Stimulated activated CD4-positive, alpha-beta T cell treated with anti-CD3 and anti-CD28 coated beads, Interleukin-1b, Interleukin-23, amount 100 ng/mL, for 48 hours (primary cell): ENCODE results near the gene DPP6.

Source experiments
- DNase-seq: peaks from one replicate; pipeline ENCODE4 v3.0.0-alpha.2; 2020

The DPP6 gene

DNA sequence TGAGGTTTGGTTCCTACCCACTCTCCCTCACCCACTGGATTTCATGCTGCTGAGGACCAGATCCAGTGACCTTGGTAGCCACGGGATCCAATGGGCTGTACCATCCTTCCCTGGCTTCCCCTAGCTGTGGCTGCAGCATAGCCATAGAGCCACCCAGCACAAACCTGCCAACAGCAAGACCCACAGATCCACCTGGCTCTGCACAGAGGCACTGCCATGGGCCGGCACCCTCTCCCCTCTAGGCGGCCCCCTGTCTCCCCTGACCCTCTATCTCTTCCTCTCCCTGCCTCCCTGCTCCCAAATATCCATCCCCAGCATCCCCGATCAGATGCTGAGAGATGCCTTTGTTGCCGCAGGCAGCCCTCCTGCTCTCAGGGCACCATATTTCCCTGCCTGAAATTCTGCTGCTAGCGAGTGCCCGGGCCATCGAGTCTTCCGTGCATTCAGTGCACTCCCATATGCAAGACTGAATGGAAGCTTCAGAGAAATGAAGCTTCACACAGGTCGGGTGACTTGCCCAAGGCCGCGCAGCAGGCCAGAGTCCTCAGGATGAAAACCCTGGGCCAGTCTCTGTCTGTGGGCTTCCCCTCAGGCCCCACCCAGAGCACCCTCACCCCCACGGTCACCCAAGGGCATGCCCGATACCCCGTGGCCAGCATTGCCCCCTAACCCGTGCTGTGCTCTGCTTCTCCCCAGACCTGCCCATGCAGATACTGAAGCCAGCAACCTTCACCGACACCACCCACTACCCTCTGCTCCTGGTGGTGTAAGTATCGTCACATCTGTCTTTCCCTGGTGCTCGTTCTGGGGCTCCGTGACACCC, 819.9 kb downstream of the DPP6 start:
- DNase-seq, result no peak

DNA sequence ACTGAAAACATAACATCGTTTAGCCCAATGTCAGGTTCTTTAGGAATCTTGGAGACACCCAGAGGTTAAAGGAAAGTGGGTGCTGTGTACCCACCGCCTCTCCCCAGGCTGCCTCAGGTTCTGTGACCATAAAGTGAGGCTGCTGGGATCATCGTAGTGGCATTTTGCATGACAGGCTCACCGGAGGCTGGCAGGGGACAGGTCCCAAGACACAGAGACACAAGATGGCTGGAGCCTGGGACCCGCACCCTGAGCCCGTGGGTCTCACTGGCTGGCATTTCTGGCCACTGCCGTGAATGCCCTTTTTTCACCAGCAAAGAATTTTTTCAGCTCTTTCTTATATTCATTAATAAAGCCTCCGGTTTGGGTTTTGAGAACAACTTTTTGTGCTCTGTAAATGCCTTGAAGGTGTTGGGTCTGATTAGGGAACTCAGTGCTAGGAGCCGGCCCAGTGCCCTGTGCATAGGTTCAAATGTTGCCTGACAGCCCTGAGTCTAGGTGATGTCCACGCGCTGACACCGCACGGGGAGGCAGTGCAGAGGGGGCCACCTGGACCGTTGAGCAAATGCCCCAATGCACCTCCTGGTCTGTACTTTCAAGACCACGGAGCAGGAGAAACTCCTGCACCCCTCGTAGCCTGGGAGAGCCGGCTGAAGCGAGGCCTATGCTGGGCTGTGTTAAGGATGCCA, 820.8 kb downstream of the DPP6 start:
- DNase-seq, result no peak

- no peak for DNase-seq
Measured at GRCh38 chr7:154873500-154874121, 821.4 kb downstream of the DPP6 start.

DNA sequence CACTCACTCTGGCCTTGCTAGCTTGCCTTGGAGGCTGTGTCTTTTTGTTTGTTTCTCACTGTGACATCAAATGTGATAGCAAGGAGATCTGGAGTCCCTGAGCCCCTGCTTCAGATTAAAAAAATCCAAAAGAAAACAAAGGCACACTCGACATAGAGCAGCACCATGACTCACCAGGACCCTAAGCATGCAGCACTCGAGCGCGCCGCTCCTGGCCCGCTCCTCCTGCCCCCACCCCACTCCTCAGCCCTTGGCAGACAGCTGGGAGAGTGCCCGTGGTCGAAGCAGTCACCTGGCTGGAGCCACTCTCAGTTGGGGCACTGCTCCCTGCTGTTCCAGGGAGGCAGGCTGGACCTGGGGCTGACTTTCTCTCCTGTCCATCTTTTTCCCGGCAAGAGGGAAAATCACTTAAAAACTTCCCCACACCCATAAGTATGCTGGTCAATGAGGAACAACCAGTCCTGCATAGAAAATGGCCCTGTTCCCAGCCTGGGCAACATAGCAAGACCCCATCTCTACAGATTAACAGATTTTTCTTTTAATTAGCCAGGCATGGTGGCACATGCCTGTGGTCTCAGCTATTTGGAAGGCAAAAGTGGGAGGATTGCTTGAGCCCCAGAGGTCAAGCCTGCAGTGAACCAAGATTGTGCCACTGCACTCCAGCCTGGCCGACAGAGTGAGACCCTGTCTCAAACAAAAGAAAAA, 822.4 kb downstream of the DPP6 start:
- DNase-seq, result no peak

DNA sequence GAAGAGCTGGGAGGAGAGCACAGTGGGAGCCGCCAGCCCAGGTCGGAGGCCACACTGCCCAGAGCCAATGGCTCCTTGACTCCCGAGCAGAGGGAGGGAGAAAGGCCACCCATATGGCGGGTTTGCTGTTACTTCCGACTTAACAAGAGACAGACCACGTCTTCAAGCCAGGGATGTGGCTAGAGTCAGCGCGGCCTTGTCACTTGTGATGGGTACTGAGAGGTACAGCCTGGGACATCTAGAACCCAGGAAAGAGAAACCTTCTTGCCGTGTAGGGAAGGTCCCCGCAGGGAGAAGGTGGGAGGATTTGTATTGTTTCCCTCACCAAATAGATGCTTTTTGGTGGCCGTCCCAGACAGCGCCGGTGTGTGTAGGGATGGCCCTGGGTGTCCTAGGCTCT, 823.1 kb downstream of the DPP6 start:
- DNase-seq, result no peak

DNA sequence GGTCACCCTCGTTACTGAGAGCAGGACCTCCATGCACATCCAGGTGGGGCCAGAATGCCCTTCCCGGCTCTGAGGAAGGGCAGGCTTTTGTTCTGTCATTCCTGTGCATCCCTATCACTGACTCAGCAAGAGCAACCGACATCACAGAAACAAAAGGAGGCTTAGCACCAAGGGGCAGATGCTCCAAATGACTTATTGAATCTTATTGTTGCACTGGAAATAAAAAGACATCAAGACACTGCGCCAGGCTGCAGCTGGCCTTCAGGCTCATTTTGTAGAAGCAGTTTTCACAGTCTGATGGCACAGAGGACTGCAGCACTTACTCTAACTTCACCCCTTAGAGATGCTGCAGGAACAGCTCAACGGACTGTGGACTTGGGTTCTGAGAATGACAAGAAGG, 824.3 kb downstream of the DPP6 start:
- no peak for DNase-seq

GRCh38 chr7:154877031-154877430, 824.8 kb downstream of the DPP6 start:
- no peak for DNase-seq

DNA sequence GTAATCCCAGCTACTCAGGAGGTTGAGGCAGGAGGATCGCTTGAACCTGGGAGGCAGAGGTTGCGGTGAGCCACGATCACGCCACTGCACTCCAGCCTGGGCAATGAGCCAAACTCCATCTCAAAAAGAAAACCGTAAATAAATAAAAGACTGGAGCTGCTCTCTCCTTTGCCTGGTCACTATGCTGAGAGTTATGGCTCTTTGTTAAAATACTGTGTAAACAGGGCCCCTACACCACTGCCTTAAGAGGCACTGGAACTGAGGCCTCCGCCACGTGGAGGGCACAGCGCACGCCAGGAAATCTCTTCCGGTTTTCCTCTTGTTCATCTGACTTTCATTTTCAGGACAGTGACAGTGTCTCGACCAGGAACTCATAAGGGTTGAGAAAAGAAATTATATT, 827.4 kb downstream of the DPP6 start:
- no peak for DNase-seq

DNA sequence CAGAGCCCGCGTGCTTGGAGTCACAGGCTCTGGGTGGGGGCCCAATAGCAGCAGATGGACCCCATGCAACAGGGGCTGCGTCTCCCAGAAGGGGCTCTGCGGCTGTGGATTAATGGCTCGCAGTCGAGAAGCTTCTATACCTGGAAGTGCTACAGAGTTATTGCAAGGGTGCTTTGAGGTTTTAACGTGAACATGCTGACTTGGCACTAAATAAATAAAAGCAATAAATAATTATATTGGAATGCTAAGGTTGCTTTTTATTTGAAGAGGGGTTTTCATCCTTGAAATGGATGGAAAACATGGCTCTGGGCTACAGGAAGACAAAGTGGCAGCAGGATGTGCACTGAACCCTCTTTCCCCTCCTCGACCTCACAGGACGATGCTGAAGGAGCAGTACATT, 828.3 kb downstream of the DPP6 start:
- no peak for DNase-seq

DNA sequence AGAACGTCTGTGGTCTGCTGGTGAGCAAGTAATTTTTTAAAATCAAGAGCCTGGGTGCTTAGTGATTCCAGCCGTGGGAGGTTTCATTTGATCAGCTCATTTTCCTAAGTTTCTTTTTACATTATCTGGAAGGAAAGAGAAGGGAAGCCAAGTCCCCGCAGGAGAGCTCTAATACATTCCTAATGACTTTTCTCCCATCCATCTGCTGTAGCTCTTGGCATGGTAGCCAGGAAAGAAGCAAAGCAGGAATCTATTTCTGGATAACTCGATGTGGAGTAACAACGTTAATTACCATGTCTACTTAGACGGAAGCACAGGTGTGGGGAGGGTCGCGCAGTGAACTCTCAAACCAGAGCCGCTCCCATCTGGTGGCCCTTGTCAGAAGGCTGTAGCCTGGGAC, 828.8 kb downstream of the DPP6 start:
- no peak for DNase-seq

DNA sequence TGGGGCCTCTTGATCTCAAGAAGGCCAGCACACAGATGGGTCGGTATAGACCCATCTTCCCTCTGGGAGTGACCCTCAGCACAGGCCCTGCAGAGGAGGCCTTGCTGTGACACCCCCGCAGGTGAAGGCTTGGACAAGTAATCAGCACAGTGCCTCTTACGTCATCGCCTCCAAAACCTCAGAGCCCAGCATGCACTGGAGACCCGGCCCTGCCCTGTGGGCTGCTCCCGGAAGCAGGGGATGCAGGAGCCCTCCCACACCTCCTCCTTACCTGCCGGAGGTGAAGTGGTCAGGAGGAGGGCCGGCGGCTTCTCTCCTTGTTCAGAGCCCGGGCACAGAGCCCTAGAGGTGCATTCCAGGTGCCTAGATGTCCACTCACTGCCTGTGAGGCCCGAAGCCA, 829.3 kb downstream of the DPP6 start:
- DNase-seq, result no peak

- no peak for DNase-seq
Measured at GRCh38 chr7:154882931-154883474, 830.8 kb downstream of the DPP6 start.

DNA sequence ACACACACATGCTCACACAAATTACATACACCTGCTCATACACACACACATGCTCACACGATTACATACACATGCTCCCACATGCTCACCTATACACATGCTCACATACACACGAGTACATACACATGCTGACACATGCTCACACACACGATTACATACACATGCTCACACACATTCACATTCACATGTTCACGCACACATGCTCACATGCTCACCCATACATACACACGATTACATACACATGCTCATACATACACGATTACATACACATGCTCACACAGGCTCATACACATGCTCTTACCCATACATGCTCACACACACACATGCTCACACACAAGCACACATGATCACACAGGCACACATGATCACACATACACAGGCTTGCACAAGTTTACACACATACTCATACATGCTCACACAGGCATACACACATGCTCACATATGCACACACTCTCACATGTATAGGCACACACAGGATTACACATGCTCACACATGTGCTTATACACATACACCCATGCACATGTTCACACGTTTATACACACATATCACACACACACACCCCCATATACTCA, 832.2 kb downstream of the DPP6 start:
- DNase-seq, result no peak

DNA sequence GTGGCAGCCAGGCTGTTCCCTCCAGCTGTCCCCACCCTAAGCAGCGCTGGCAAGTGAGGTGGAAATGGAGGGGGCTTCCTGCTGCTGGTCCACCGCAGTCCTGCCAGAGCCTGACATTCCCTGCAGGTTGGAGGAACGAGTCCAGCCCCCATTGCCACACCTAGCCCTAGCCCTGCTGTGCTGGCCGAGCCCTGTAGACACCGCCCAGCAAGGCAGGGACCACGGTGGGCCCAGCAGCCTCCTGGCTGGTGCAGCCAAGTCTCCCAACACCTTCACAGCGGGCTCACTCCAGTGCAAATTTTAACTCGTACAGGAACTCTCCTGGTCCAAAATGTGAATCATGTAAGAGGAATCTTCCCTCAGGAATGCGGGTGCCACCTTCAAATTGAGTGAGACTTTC, 834.4 kb downstream of the DPP6 start:
- no peak for DNase-seq

GRCh38 chr7:154888690-154889089, 836.5 kb downstream of the DPP6 start:
- DNase-seq, result no peak

DNA sequence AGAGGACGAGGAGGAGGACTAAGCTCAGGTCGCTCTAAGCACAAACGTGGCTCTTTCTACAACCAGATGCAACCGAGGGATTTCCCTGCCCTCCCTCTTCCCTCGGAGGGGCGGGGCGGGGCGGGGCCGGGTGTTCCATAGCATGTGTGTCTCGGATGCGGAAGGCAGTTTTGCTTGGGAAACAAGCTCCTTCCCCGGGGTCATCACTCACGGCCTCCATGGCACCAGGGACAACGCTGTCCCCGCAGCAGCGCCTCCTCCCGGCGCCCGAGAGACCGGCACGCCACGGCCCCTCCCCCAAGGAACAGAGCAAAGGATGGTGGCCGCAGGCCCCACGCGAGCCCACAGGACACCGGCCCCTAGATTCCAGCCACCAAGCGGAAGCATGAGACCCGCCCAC, 840.3 kb downstream of the DPP6 start:
- DNase-seq, result no peak

DNA sequence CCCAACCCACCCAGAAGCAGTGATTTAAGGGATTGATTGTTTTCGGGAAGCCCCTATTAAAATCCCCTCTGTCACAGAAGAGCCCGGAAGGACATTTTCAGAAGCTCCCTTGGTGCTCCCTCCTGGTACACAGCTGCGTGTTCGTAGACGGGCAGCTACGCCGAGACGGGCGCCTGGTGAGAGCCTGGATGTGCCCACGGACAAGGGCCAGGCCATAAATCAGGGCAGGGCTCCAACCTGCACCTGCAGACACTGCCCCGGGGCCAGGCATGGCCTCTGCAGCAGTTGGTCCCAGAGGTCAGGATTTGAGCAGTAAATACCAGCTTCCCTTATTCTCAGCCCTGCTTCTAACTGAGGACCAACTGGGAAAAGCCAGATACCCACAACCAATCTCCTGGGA, 843.9 kb downstream of the DPP6 start:
- no peak for DNase-seq

DNA sequence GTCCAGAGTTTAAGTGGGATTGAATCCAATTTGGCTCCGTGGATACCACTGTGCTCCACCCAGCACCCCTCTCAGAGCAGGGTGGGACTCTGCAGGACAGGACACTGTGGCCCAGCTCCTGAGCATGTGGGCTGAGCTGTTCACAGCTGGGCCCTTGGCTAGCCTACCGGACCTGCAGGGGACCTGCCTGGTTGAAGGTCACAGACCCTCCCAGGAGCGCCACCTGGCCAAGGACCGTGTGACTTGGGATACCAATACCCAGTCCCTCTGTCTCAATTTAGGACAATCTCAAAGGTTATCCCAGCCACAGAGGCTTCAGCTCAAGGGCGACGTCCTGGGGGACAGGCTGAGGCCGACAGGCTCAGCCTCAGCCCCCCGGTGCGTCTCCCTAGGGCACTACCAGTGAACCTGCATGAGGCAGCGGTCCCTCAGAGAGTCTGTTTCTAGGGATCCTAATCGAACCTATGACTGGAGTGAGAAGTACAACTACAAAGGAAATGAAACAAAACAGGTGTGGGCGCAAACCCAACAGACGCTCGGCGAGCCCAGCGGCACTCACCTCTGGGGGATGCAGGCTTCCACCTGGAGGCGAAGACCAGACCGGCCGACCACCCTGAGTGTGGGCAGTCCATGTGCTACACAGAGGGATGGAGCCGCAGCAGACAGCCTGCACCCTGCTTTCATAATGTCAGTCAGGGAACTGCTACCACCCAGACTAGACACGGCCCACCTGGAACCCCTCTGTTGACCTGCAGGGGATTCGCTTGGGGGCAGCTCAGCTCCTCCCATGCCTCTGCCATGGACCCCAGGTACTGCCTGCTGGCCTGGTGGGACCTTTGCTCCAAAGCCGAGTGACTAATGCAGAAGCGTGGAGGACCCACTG, 847.0 kb downstream of the DPP6 start:
- DNase-seq, result no peak

- no peak for DNase-seq
Measured at GRCh38 chr7:154899862-154900261, 847.7 kb downstream of the DPP6 start.

DNA sequence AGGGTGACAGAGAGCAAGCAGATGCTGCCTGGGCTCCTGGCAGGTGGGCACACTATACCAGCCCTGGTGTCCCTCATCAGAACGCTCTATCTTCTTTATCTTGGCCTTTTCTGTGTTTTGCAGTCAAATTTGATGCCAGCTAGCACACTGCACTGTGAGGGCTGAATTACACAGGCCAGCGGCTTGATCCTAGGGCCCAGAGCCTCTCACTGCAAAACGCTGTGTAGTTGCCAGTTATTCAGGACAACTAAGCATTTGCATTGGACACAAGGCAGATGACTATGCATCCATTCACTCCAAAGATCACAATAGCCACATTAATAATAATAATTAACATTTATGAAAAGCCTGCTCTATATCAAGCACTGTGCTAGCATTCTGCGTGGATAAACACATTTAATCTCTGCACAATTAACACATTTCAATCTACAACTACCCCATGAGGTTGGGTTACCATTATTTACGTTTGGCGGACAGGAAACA, 850.4 kb downstream of the DPP6 start:
- DNase-seq, result no peak

GRCh38 chr7:154903083-154903731, 851.0 kb downstream of the DPP6 start:
- no peak for DNase-seq
